NCI-H82 treated with DMSO at 0.1 percent for 48 hours (cell line): Measurements from ENCODE around the gene ITGAE.
A peak's percentile ranks its signal among the peaks of the same experiment; 100 is the strongest.

Experiments used
- DNase-seq: peaks from one replicate; lab custom pipeline; 2025; ENCODE audit not compliant: unreplicated experiment; lab: John Stamatoyannopoulos, UW

ITGAE gene

DNA sequence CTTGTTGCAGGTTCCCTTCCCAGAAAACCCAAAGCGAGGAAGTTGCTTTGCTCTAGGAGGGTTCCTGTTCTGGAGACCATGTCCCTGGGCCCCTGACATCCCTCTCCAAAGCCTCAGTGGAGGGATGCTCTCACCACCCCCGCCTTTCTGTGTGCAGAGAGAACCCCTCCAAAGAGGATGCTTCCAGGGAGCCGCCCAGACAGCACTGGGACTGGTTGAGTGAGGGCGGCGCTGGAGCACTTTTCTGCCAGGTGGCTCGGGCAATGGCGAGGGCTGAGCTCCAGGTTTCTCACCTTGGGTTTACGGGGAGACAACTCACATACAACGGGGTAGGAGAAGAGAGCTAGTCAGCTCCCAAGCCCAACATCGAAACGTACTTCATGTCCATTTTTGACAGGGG is 125.1 kb downstream of the ITGAE start:
- no peak for DNase-seq

DNA sequence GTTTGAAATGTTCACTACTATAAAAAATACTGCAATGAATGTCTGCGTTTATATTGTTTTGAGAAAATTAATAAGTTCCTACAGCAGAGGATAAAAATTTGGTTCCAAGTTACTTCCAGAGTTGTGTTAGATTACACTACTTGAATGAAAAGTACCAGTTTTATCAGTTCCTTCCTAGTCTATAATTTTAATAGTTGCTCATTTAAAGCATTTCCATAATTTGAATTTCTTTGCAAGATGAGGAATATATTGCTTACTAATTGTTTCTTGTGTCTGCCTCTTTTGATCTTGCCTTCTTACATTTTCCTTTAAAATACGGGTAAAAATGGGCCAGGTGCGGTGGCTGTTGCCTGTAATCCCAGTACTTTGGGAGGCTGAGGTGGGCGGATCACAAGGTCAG is 128.4 kb downstream of the ITGAE start:
- DNase-seq = no peak

DNA sequence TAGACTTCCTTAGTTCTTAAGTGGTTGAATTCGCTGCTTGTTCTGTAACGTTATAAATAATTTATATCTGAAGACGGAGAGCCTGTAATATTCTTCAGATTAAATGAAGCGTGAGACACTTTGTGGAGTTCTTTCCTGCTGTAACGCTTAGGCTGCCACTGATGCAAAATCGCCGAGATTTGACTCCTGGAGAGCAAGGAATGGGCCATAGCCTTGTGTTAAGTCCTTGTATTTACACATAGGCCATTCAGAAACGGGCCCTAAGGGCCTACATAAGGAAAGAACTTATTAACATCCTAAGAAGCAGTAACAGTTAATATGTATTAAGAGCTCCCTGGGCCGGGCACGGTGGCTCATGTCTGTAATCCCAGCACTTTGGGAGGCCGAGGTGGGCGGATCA is 131.4 kb downstream of the ITGAE start:
- DNase-seq = no peak

- DNase-seq = no peak
Observed at GRCh38 chr17:3669085-3669347, 132.0 kb downstream of the ITGAE start.

DNA sequence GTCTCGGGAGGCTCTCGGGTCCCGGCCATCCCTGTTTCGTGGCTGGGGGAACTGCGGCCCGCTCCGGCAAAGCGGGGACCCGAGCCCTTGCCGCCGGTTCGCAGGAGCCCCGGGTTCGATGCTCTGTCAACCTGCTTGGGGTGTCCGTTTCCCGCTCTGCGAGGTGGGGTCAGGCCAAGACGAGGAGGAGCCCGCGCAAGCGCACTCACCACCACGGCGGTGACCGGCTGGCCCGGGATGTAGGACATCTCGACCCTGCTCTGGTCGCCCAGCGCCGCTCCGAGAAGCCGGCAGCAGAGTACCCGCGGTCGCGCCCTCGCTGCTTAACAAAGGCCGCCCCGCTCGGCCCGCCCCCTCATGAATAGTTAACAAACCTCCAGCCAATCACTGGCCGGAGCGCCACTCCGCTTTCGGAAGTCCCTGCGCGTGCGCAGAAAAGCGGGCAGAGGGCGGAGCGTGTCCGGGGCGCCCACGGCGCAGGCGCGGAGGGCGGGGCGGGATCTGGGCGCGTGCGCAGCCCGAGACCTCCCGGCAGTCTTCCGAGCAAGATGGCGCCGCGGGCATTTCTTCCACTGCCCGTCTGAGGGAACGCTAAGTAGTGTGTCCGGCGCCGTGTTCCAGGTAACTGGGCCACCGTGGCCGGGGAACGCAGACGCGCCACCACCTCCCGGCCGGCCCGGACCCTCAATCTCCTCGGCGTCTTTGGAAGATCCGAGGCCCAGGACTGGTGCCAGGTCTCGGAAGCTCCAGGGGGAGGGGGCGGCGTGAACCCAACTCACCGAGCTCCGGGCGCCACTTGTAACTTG is 132.5 kb downstream of the ITGAE start, which contains the start of the genes EMC6 and TAX1BP3:
EMC6 (plus strand) TSS at position 534 of the 806 bp plus-strand sequence. CDS start 335 bp downstream, outside the sequence.
TAX1BP3 (minus strand) TSS at position 300 of the 806 bp plus-strand sequence; CDS start at position 248, 52 bp downstream.
- DNase-seq = peak; percentile 97

DNA sequence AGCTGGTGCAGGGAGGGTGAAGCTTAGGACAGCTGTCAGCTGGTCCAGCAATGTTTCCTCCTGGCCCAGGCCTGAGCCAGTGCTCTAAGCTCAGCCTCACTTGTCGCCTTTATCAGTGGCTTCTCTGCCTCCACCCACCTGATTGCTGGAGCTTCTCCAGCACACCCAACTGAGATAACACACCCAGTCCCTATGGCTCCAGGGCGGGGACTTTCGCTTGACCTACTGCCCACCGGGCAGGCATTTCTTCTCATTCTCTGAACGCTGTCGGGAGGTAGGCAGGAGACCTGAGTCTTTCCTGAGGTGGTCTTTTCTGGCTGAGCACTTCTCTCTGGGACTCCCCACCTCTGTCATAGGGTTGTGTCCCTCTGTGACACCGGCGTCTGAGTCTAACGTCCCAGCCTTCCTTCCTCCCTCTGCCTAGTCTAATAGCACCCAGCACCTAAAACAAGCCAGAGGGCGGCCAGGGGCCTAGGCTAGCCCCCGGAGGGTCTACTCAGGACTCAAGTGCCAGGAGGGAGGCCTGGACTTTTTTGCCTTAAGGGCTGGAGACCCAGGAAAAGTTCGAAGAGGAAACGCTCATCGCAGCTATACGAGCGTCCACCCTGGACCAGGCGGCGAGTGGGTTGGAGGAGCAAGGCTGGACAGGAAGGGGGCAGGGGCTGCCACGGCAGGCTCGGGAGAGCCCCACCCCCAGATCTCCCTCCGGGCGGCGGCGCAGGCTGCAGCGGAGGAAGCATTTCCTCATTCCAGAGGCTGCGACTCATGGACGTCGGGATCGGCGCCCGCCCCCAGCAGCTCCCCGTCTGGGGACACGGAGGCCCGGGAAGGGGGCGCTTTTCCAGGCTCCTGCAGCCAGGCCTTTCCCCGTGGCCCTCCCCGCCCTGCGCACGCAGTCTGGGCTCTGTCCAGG is 133.4 kb downstream of the ITGAE start:
- no peak for DNase-seq

- DNase-seq = no peak
Observed at GRCh38 chr17:3666516-3666915, 134.5 kb downstream of the ITGAE start.

GRCh38 chr17:3665834-3666233 is 135.2 kb downstream of the ITGAE start:
- no peak for DNase-seq
